ENCODE measurements around the gene GLS.

The GLS gene

DNA sequence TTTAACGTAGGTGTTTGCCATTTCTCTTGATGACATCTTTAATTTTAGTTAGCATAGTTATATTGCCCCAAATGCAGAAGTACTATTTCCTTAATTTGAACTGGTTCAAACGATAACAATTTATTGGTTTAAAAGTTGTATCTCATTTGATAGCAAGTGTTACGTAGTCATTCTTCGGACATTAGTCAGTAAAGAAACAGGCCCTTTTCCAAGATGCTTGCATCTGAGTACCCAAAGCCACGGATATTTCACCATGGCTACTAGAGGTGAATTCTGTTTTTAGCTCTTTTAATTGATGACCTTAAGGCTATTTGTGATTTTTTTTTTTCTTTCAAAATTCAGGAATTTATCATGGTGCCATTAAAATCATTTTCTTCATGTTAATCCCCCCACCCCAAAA lies 32.1 kb downstream of the GLS start:
- TF ChIP-seq, protein P1, sequence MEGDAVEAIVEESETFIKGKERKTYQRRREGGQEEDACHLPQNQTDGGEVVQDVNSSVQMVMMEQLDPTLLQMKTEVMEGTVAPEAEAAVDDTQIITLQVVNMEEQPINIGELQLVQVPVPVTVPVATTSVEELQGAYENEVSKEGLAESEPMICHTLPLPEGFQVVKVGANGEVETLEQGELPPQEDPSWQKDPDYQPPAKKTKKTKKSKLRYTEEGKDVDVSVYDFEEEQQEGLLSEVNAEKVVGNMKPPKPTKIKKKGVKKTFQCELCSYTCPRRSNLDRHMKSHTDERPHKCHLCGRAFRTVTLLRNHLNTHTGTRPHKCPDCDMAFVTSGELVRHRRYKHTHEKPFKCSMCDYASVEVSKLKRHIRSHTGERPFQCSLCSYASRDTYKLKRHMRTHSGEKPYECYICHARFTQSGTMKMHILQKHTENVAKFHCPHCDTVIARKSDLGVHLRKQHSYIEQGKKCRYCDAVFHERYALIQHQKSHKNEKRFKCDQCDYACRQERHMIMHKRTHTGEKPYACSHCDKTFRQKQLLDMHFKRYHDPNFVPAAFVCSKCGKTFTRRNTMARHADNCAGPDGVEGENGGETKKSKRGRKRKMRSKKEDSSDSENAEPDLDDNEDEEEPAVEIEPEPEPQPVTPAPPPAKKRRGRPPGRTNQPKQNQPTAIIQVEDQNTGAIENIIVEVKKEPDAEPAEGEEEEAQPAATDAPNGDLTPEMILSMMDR (IDR thresholded peaks at IDR 0.05; ENCODE audit: insufficient read depth, low read depth, low read length, missing control alignments) = no peak
- H3K4me3 ChIP-seq (ENCODE audit: low read depth, low read length) = no peak overlapping the region
- DNase-seq (ENCODE audit: low read depth) = no peak

DNA sequence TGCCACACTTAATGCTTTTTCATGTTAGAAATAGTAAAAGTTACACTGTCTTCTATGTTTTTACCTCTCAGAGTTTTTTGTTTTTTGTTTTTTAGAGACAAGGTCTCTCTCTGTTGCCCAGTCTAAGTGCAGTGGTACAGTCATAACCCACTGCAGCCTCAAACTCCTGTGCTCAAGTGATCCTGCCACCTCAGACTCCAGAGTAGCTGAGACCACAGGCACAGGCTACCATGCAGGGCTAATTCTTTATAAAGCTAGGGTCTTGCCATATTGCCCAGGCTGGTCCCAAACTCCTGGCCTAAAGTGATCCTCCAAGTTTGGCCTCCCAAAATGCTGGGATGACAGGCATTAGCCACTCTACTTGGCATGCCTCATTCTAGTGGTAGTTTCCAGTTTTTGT lies 33.1 kb downstream of the GLS start:
- TF ChIP-seq, protein P1 (IDR thresholded peaks at IDR 0.05; ENCODE audit: insufficient read depth, low read depth, low read length, missing control alignments) = no peak
- no peak overlapping the region for H3K4me3 ChIP-seq (ENCODE audit: low read depth, low read length)
- no peak for DNase-seq (ENCODE audit: low read depth)

DNA sequence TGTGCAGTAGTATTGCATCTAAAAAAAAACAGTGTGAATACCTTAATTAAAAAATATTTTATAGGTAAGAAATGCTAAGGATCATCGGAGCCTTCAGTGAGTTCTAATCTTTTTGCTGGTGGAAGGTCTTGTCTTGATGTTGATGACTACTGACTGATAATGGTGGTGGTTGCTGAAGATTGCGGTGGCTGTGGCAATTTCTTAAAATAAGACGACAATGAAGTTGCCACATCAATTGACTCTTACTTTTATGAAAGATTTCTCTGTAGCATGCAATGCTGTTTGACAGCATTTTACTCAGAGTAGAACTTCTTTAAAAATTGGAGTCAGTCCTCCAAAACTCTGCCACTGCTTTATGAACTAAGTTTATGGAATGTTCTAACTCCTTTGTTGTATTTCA lies 36.2 kb downstream of the GLS start:
- H3K4me3 ChIP-seq (ENCODE audit: low read depth, low read length) = no peak overlapping the region
- no peak for DNase-seq (ENCODE audit: low read depth)
- TF ChIP-seq, protein P1 (IDR thresholded peaks at IDR 0.05; ENCODE audit: insufficient read depth, low read depth, low read length, missing control alignments) = no peak

DNA sequence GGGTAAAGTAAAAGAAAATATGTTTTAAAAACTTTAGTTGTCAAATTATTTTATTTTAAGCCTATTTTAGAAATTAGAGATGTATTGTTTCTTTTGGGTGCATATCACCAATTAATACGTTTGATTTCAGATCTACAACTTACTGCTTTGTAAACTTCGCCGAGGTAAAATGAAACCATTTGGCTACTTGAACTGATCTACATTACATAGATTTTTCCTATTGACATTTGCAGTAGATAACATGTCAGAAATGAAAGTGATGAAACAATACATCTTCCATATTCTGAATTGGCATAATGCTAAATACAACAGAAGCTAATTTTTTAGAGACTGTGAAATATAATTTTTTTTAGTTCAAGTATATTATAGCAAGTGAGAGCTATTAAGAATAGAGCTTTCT lies 39.5 kb downstream of the GLS start:
- no peak overlapping the region for H3K4me3 ChIP-seq (ENCODE audit: low read depth, low read length)
- DNase-seq (ENCODE audit: low read depth) = no peak
- TF ChIP-seq, protein P1 (IDR thresholded peaks at IDR 0.05; ENCODE audit: insufficient read depth, low read depth, low read length, missing control alignments) = no peak

DNA sequence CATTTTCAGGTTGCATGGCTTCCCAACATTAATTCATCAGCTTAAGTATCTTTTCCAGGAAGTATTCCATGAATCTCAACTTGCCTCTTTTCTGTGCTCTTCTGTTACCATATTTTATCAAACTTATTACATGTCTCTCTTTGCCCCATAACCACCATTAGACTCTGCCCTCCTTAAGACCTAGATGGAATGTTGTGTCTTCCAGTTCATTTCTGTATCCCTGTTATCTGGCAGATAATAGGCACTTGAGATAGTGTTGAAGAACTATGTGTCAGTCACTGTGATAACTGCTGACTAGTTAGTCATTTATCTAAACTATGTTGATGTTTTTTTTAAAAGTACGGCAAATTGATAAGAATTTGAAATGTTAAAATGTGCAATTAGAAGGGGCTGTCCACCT lies 41.8 kb downstream of the GLS start:
- DNase-seq (ENCODE audit: low read depth) = no peak
- no peak overlapping the region for H3K4me3 ChIP-seq (ENCODE audit: low read depth, low read length)
- TF ChIP-seq, protein P1 (IDR thresholded peaks at IDR 0.05; ENCODE audit: insufficient read depth, low read depth, low read length, missing control alignments) = no peak

DNA sequence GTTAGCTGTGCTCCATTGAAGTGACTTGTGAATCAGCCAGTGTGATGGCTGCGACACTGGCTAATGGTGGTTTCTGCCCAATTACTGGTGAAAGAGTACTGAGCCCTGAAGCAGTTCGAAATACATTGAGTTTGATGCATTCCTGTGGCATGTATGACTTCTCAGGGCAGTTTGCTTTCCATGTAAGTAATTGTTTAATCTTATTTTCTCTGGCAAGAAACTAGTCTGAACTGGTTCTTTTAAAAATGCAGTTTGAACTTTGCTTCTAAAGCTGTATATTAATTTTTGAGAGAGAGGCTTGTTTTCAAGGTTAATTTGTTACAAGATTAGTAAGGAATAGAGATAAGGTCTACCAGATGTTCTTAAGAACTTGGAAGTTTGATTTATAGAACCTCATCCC lies 46.7 kb downstream of the GLS start:
- TF ChIP-seq, protein P1 (IDR thresholded peaks at IDR 0.05; ENCODE audit: insufficient read depth, low read depth, low read length, missing control alignments) = no peak
- no peak overlapping the region for H3K4me3 ChIP-seq (ENCODE audit: low read depth, low read length)

DNA sequence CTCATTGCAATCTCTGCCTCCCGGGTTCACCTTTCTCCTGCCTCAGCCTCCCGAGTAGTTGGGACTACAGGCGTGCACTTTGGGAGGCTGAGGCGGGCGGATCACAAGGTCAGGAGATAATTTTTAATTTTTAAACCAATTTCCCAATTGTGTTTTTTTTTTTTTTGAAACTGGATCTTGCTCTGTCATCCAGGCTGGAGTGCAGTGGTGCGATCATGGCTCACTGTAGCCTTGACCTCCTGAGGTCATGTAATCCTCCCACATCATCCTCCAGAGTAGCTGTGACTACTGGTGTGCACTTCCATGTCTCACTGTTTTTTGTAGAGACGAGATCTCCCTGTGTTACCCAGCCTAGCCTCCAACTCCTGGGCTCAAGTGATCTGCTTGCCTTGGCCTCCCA lies 49.3 kb downstream of the GLS start:
- no peak overlapping the region for H3K4me3 ChIP-seq (ENCODE audit: low read depth, low read length)
- DNase-seq (ENCODE audit: low read depth) = no peak
- TF ChIP-seq, protein P1 (IDR thresholded peaks at IDR 0.05; ENCODE audit: insufficient read depth, low read depth, low read length, missing control alignments) = no peak

More for the DNA sequence above, 46.7 kb downstream of the GLS start:
- DNase-seq (ENCODE audit: low read depth) = no peak

All from GM12865 (cell line).